Body of pancreas (tissue), 4 donors: Measurements from ENCODE around the gene NINL. TPM values are rescaled to one million over a fixed set of nuclear protein-coding genes. Genes with fewer than 3 reads are reported as not detected.

Experiments
- ATAC-seq: fragments of 150-250 bp; one replicate; pipeline ENCODE4 v1.9.1; 2016
- DNase-seq, 4 donors: peaks; one replicate each; pipeline ENCODE4 v3.0.0-alpha.2; 2019
- H3K27ac ChIP-seq, 4 donors: fragments of 200-600 bp; sonication (generic); 1 replicate in 3 of 4; 2 replicates in 1 of 4; pipeline versions ENCODE4 v1.5.1 to v1.6.1; 2016 to 2019; ENCODE audit warnings: mild to moderate bottlenecking in 1 of 4, mixed read lengths in 1 of 4, moderate library complexity in 1 of 4
- H3K27me3 ChIP-seq, 2 donors: fragments of 200-600 bp; sonication (generic); one replicate each; pipeline ENCODE4 v1.6.0; 2016; ENCODE audit warnings: mild to moderate bottlenecking in 1 of 2
- H3K36me3 ChIP-seq, 2 donors: fragments of 200-600 bp; sonication (generic); replicated peaks in 1 of 2; 2 replicates each; pipeline ENCODE4 v1.5.1; 2016; ENCODE audit warnings: low read depth in 2 of 2; ENCODE audit not compliant: insufficient read depth in 1 of 2
- H3K4me1 ChIP-seq: fragments of 200-600 bp; sonication (generic); one replicate; pipeline ENCODE4 v1.6.0; 2016
- H3K4me3 ChIP-seq, 2 donors: fragments of 200-600 bp; sonication (generic); 1 replicate in 1 of 2; 2 replicates in 1 of 2; pipeline ENCODE4 v1.5.1; 2016 to 2019
- H3K9me3 ChIP-seq, 3 donors: fragments of 200-600 bp; sonication (generic); 1 replicate in 2 of 3; 2 replicates in 1 of 3; pipeline ENCODE4 v1.5.1; 2016
- CTCF ChIP-seq, 7 experiments: fragments of 450-650 bp in 4 of 7; fragments of 200-600 bp in 3 of 7; sonication (generic) in 3 of 7; IDR thresholded peaks; one replicate each; pipeline ENCODE4 v1.5.1; 2016 to 2019; ENCODE audit warnings: antibody characterized with exemption in 7 of 7
- POLR2A ChIP-seq, 3 donors: fragments of 450-650 bp; IDR thresholded peaks; one replicate each; pipeline ENCODE4 v1.6.1; 2016; ENCODE audit warnings: antibody characterized with exemption in 3 of 3, mild to moderate bottlenecking in 2 of 3
- WGBS, 2 donors: methylation state at CpG; one replicate each; pipeline ENCODE4 v1.1.5; 2017; 5-methylcytosine and 5-hydroxymethylcytosine counted together
- intact Hi-C: fragments of 100-400 bp; cut with DNase I; formaldehyde crosslinking; loops from one replicate; pipeline ENCODE4 v1.15.1; 2023
- total RNA-seq, 2 donors: library from RNA; depleted of rRNA; stranded (reverse); fragments of >200 nt; gene quantifications; one replicate each; pipeline ENCODE4 v1.1.0, GENCODE V29; 2016

NINL gene
- total RNA-seq, 2 donors from 2014 or later: 6.7 to 34.9 TPM

GRCh38 chr20:25532015-25532751, 53.1 kb downstream of the NINL start:
- ATAC-seq (no peak), DNase-seq (no peak)
- Histone ChIP-seq H3K4me1 (peaks cover 6% of the 10 kb centered on the region), H3K9me3 (no peaks in the 10 kb centered on the region), H3K36me3 (no peaks in the 10 kb centered on the region), H3K4me3 (no peak overlapping the region), H3K27me3 (no peaks in the 10 kb centered on the region), H3K27ac (no peak overlapping the region)
- TF ChIP-seq CTCF (IDR thresholded peaks at IDR 0.05): no peak
- no peak for TF ChIP-seq POLR2A (IDR thresholded peaks at IDR 0.05)
- WGBS, 2 donors: 84 to 91% methylated on average over 11 to 12 of the region's 12 CpGs
- intact Hi-C loops: no loop called here

DNA sequence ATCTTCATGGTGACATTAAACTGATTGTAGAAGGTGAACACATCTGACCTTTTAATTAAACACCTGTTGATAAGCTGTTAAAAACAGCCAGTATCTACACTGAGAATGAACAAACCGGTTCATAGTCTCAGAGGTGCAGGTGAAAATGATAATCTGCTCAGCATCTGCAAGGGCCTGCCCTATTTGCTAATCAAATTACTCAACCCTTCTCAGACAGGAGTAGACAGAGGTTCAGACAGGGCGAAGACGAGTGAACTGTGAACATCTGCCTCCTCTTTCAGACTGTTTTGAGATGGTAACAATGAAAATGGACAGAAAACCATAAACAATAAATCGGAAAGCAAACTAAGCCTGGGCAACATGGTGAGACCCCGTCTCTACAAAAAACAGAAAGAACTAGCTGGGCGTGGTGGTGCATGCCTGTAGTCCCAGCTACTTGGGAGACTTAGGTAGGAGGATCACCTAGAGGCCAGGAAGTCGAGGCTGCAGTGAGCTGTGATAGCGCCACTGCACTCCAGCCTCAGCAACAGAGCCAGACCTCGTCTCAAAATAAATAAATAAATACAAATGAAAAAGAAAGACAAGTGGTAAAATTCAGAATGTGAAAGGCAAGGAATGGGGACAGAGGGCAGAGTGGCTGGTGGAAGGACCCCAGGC, 55.9 kb downstream of the NINL start:
- Histone ChIP-seq H3K36me3 (no peaks in the 10 kb centered on the region), H3K4me1 (peaks cover 6% of the 10 kb centered on the region), H3K27ac (no peak overlapping the region), H3K4me3 (no peak overlapping the region), H3K9me3 (no peaks in the 10 kb centered on the region), H3K27me3 (no peaks in the 10 kb centered on the region)
- WGBS, 2 donors: 87 to 88% methylated on average over 9 of the region's 9 CpGs
- TF ChIP-seq CTCF (IDR thresholded peaks at IDR 0.05) (no peak), POLR2A (IDR thresholded peaks at IDR 0.05) (no peak)
- DNase-seq (no peak), ATAC-seq (no peak)
- intact Hi-C loops: no loop called here

DNA sequence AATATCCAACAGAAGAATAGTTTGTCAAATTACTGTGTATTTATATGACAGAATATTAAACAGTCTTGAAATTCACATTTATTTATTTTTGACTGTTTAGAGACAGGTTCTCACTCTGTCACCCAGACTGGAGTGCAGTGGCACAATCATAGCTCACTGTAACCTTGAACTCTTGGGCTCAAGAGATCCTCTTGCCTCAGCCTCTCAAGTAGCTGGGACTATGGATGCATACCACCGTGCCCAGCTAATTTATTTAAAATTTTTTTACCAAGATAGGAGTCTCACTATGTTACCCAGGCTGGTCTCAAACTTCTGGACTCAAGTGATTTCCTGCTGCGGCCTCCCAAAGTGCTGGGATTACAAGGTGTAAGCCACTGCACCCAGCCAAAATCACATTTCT, 57.4 kb downstream of the NINL start:
- Histone ChIP-seq H3K4me3 (no peak overlapping the region), H3K4me1 (no peaks in the 10 kb centered on the region), H3K36me3 (no peaks in the 10 kb centered on the region), H3K27me3 (no peaks in the 10 kb centered on the region), H3K9me3 (no peaks in the 10 kb centered on the region), H3K27ac (no peak overlapping the region)
- TF ChIP-seq CTCF (IDR thresholded peaks at IDR 0.05) (no peak), POLR2A (IDR thresholded peaks at IDR 0.05) (no peak)
- DNase-seq (no peak), ATAC-seq (no peak)
- intact Hi-C loops: no loop called here
- 93% methylated on average over 2 of the region's 2 CpGs for WGBS, 2 donors

DNA sequence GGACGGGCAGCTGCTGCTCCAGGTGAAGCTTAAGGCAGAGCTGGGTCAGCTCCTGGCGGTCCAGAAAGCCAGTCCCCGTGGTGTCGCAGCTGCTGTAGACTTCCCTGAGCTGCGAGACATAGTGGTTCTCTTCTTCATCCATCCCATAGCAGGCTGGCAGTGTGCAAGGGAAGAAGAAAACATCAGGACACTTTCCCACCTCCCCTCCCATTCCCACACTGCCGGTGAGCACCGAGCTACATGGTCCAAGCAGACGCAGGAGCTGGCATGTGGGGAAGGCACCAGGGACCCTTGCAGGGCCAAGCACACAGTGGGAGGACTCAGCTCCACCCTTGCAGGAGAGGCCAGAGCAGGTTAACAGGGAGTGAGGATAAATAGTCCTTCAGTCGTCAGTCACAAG, 58.9 kb downstream of the NINL start:
- no peak for TF ChIP-seq CTCF (IDR thresholded peaks at IDR 0.05)
- intact Hi-C loops: no loop called here
- H3K9me3 ChIP-seq: no peaks in the 10 kb centered on the region
- no peaks in the 10 kb centered on the region for H3K27me3 ChIP-seq
- no peak overlapping the region for H3K27ac ChIP-seq
- peaks cover 7% of the 10 kb centered on the region for H3K4me1 ChIP-seq
- ATAC-seq (no peak), DNase-seq (no peak)
- no peaks in the 10 kb centered on the region for H3K36me3 ChIP-seq
- no peak overlapping the region for H3K4me3 ChIP-seq
- WGBS, 2 donors: 89 to 98% methylated on average over 7 to 9 of the region's 9 CpGs

- TF ChIP-seq POLR2A (IDR thresholded peaks at IDR 0.05) (no peak), CTCF (IDR thresholded peaks at IDR 0.05) (no peak)
- ATAC-seq: no peak
- H3K36me3 ChIP-seq: no peaks in the 10 kb centered on the region
- 78 to 81% methylated on average over 2 of the region's 2 CpGs for WGBS, 2 donors
- H3K4me1 ChIP-seq: peaks cover 9% of the 10 kb centered on the region
- no peaks in the 10 kb centered on the region for H3K27me3 ChIP-seq
- intact Hi-C loops: no loop called here
- DNase-seq: no peak
- H3K4me3 ChIP-seq: no peak overlapping the region
- H3K27ac ChIP-seq: no peak overlapping the region
- H3K9me3 ChIP-seq: no peaks in the 10 kb centered on the region
Measured at GRCh38 chr20:25525867-25526266, 59.5 kb downstream of the NINL start.
